Kidney epithelial cell (primary cell): ENCODE measurements around the gene C12orf42. TPM values are rescaled to one million over a fixed set of nuclear protein-coding genes. Genes with fewer than 3 reads are reported as not detected.
A peak's percentile ranks its signal among the peaks of the same experiment; 100 is the strongest.

Experiments
- DNase-seq: peaks from one replicate; pipeline ENCODE4 v3.0.0-alpha.2; 2010; ENCODE audit warnings: low read depth
- H3K27me3 ChIP-seq: 2 replicates; pipeline ENCODE4 v1.6.0; 2011; ENCODE audit warnings: low read length; ENCODE audit not compliant: control insufficient read depth, insufficient read depth
- H3K36me3 ChIP-seq: 2 replicates; pipeline ENCODE4 v1.5.1; 2011; ENCODE audit warnings: low read length; ENCODE audit not compliant: control insufficient read depth, insufficient read depth
- H3K4me3 ChIP-seq: 2 replicates; pipeline ENCODE4 v1.5.1; 2011; ENCODE audit warnings: low read depth, mild to moderate bottlenecking, control low read depth, low read length
- CTCF ChIP-seq: IDR thresholded peaks from 2 replicates; pipeline ENCODE4 v1.5.1; 2011; ENCODE audit warnings: mild to moderate bottlenecking, moderate library complexity, low read length, control low read depth, inconsistent platforms; ENCODE audit not compliant: insufficient read depth, poor library complexity, severe bottlenecking
- total RNA-seq: library from RNA; depleted of rRNA; stranded (reverse); fragments of >200 nt; gene quantifications from 2 replicates; pipeline ENCODE4 v1.2.3, GENCODE V29; 2015

C12orf42 gene
- total RNA-seq: not detected in 2 replicates

- Histone ChIP-seq H3K36me3 (no peaks in the 10 kb centered on the region), H3K4me3 (peak within 1 kb of the TSS; percentile 36), H3K27me3 (peaks cover 14% of the 10 kb centered on the region)
- DNase-seq: no peak
- TF ChIP-seq CTCF: peak; percentile 80
These were observed at the start of gene C12orf42 for GRCh38 chr12:103495469-103496456. Gene C12orf42, minus strand, starts transcription at chr12:103495968. Its CDS starts 17,542 bp downstream, at chr12:103478426.

- no peak for TF ChIP-seq CTCF
- no peak for DNase-seq
- no peaks in the 10 kb centered on the region for H3K27me3 ChIP-seq
- H3K4me3 ChIP-seq: no peak overlapping the region
- H3K36me3 ChIP-seq: no peaks in the 10 kb centered on the region
These were observed 46.3 kb upstream of the C12orf42 start for GRCh38 chr12:103542078-103542477.

GRCh38 chr12:103540319-103540718 is 44.6 kb upstream of the C12orf42 start:
- no peaks in the 10 kb centered on the region for H3K27me3 ChIP-seq
- no peak overlapping the region for H3K4me3 ChIP-seq
- no peak for DNase-seq
- TF ChIP-seq CTCF: no peak
- no peaks in the 10 kb centered on the region for H3K36me3 ChIP-seq

GRCh38 chr12:103538397-103538796 is 42.6 kb upstream of the C12orf42 start:
- no peak for TF ChIP-seq CTCF
- Histone ChIP-seq H3K4me3 (no peak overlapping the region), H3K36me3 (no peaks in the 10 kb centered on the region), H3K27me3 (no peaks in the 10 kb centered on the region)
- no peak for DNase-seq

GRCh38 chr12:103530307-103531066 is 34.7 kb upstream of the C12orf42 start:
- Histone ChIP-seq H3K4me3 (no peak overlapping the region), H3K36me3 (no peaks in the 10 kb centered on the region), H3K27me3 (peaks cover 3% of the 10 kb centered on the region)
- no peak for TF ChIP-seq CTCF
- DNase-seq: no peak
